GM19468 (cell line): ENCODE measurements around the gene PIEZO1.
A peak's percentile ranks its signal among the peaks of the same experiment; 100 is the strongest.
"Not testable (repeated sequence)": the region's sequence is repeated elsewhere in the genome, so short reads cannot be mapped to it uniquely, and the experiment has no call there.

Experiments used
- ATAC-seq: cut with Tn5 transposase; IDR thresholded peaks from one replicate; pipeline ENCODE4 v1.9.1; 2021; ENCODE audit warnings: mild to moderate bottlenecking, moderate library complexity, moderate number of reproducible peaks; ENCODE audit not compliant: unreplicated experiment; ENCODE audit errors: extremely low read depth

Gene PIEZO1

DNA sequence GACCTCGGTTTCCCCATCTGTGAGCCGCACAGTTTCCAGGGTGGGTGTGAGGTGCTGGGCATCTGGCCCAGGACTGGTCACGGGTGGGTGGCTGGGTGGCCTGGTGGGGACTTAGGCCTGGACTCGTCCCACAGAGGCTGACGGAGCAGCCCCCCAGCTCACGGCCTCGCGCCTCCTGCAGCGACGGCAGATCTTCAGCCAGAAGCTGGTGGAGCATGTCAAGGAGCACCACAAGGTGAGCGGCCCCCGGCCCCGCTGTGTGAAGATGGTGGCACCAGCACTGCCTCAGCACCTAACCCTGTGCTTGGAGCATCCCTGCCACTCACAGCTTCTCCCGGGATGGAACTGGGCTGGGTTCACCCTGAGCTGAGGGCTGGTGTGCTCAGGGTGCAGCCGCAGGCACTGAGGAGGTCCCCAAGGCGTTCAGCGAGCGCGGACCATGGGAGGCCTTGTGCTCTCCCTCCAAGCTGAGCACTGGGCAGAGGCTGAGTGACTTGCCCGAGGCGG lies 20.9 kb upstream of the PIEZO1 start:
- no peak for ATAC-seq

GRCh38 chr16:88805340-88805715 lies 20.3 kb upstream of the PIEZO1 start:
- ATAC-seq: no peak

- ATAC-seq: no peak
Measured at GRCh38 chr16:88804552-88805339, 19.7 kb upstream of the PIEZO1 start.

DNA sequence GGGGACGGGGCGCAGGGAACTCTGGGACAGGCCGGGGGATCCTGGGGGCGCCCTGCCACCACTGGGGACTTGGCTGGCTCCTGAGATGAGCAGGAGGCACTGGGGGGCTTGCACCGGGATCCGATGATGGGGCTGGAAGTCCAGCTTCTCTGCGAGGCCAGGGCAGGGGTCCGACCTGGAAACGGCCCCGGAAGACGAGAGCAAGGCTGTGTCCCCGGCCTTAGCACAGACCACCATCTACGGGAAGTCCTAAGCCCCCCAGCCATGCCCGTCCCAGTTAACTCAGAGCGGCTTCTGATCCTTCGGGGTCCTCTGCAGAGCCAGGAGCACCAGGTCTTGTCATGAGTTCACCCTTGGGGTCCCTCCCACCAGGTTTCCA lies 19.1 kb upstream of the PIEZO1 start:
- no peak for ATAC-seq

DNA sequence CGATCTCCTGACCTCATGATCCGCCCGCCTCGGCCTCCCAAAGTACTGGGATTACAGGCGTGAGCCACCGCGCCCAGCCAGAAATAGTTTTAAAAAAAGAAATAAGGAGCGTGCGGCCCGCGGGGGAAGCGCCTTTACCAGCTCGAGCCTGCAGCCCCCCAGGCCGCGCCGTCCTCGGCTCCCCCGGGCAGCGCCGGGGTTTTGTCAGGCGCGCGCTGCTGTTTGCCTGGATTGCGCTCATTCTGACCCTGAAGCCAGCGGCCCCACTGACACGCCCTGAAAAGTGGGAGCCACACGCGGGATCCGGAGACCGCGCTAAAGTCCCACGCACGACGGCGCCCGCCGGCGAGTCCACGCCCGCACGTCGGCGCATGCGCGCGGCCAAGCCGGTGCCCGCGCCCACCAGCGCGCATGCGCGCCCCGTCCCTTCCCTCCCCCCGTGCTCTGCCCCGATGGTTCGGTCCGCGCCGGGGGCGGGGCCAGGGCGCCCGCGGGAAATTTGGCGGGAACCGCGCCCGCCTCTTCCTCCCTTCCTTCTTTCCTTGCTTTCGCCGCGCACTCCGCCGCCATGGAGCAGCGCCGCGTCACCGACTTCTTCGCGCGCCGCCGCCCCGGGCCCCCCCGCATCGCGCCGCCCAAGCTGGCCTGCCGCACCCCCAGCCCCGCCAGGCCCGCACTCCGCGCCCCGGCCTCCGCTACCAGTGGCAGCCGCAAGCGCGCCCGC lies 18.4 kb upstream of the PIEZO1 start, which contains the start of gene CDT1:
Gene CDT1 (plus strand): TSS at position 526 of the 724 bp plus-strand sequence. CDS start 43 bp downstream, at position 569.
- peak; percentile 42 for ATAC-seq

- no peak for ATAC-seq
Measured at GRCh38 chr16:88800277-88800592, 15.2 kb upstream of the PIEZO1 start.

DNA sequence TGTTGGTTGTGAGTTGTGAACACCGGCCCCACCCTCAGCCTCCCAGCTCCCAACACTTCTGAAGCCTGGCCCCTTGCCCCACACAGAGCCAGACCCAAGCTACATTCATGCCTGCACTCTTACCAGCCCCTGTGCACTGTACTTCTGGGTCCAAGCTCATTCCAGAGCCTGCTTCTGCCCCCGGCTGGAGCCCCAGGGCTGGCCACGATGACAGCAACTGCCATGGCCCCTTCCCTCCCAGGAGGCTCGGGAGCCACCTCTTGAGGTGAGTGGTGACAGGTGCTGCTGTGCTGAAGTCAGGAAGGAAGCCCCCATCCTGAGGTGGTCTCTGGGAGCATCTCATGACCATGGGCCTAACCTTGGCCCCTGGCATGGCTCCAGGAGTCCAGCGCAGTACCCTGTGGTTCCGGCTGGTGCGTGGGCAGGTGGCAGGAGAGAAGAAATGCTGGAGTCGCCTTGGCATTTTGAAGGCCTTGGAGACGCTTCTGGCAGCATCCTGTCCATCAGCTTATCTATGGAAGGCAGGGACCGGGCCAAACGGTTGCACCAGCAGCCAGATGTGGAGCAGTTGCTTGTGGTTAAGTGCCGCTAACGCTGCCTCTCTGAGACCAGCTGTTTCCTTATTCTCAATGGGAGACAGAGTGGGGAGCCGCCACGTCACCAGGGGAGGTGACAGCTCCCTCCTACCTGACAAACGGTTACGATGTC lies 14.7 kb upstream of the PIEZO1 start:
- no peak for ATAC-seq

GRCh38 chr16:88798772-88799455 lies 13.9 kb upstream of the PIEZO1 start:
- ATAC-seq: no peak

GRCh38 chr16:88798073-88798472 lies 13.1 kb upstream of the PIEZO1 start:
- ATAC-seq: no peak

GRCh38 chr16:88796278-88796677 lies 11.3 kb upstream of the PIEZO1 start:
- no peak for ATAC-seq

DNA sequence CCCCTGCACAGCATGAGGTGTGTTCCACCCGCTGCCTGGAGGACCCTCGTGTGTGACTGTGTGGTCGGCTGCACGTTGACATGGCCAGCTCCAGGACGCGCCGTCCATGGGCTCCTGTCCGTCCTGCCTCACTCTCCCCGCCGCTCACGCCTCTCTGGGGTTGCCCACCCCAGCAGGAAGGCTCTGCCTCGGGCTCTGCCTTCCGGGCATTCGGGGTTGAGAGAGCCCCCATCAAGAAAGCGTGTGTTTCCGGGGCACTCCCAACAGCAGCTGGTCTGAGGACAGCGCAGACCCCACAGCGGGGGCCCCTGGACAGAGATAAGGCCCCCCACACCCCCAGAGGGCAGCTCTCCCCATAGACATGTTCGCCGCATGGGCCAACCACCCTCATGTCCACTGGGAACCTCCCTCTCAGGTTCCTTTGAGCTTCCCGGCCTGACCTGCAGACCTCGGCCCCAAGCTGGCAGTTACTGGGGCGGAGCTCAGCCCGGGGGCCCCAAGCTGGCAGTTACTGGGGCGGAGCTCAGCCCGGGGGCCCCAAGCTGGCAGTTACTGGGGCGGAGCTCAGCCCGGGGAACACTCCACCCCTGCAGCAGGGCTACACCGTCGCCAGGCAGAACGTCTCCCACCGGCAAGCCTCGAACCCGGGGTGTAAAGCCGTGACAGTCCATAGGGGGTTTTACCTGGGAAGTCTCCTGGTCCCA lies 8.4 kb upstream of the PIEZO1 start:
- no peak for ATAC-seq

DNA sequence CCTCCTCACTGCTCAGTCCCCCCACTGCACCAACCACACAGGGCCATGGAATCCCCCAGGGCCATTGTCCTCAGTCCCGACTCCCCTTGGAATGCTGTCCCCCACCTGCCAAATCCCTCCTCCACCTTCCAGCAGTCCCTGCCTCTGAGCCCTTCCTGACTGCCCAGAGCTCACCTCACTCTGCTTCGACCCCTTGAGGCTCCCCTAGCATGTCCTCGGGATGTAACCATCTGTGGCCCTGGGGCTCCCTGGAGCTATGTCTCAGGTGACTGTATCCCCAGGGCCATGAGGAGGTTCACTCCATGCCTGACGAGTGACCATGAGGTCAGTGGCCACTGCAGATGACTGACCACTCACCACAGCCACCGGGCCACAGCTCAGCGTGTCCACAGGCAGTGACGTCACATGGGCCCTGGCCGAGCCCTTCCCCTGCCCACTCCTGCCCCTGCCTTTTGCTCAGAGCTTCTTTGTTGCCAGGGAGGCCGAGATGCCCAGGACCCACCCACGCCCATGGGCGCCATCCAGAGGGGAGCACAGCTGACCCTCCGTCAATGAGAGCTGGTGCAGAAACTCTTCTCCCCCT lies 7.7 kb upstream of the PIEZO1 start:
- no peak for ATAC-seq

GRCh38 chr16:88792078-88792550 lies 7.1 kb upstream of the PIEZO1 start:
- ATAC-seq: no peak

- no peak for ATAC-seq
Measured at GRCh38 chr16:88790312-88791211, 5.5 kb upstream of the PIEZO1 start.

- ATAC-seq: no peak
Measured at GRCh38 chr16:88789594-88789993, 4.6 kb upstream of the PIEZO1 start.

GRCh38 chr16:88788749-88789148 lies 3.7 kb upstream of the PIEZO1 start:
- ATAC-seq: not testable (repeated sequence)

DNA sequence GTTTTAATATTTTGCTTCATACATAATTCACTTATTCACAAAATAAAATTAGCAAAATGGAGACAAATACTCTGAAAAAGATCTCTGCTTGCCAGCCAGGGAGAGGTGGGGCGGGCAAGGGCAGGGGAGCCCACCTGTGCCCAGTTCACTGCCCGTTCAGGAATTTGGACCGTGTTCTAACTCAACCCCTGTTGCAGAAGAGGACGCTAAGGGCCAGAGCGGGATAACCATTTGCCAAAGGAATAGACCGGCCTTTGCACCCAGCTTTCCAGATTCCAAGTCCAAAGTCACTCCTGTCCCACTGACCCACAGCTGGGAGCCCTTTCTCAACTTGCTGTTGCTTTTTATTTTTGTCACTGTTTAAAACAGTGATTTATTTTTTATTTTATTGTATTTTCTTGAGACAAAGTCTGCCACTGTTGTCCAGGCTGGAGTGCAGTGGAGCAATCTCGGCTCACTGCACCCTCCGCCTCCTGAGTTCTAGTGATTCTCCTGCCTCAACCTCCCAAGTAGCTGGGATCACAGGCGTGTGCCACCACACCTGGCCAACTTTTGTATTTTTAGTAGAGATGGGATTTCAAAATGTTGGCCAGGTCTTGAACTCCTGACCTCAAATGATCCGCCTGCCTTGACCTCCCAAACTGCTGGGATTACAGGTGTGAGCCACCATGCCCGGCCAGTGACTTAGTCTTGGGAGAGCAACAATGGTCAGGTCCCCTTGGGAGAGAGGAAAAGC lies 2.7 kb upstream of the PIEZO1 start:
- no peak for ATAC-seq

DNA sequence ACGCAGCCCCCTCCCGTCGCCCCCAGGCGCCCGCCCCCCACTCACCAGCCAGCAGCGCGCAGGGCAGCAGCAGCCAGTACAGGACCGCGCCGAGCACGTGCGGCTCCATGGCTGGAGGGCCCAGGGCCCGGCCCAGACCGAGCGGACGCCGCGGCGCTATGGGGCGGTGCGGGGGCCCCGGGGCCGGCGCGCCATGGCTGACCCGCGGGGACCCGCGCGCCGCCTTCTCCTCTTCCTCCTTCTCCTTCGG lies 239 bp downstream of the PIEZO1 start:
- peak; percentile 21 for ATAC-seq
